ENCODE measurements around the gene GULP1.
"Not testable (repeated sequence)": the region's sequence is repeated elsewhere in the genome, so short reads cannot be mapped to it uniquely, and the experiment has no call there.

GULP1 gene

DNA sequence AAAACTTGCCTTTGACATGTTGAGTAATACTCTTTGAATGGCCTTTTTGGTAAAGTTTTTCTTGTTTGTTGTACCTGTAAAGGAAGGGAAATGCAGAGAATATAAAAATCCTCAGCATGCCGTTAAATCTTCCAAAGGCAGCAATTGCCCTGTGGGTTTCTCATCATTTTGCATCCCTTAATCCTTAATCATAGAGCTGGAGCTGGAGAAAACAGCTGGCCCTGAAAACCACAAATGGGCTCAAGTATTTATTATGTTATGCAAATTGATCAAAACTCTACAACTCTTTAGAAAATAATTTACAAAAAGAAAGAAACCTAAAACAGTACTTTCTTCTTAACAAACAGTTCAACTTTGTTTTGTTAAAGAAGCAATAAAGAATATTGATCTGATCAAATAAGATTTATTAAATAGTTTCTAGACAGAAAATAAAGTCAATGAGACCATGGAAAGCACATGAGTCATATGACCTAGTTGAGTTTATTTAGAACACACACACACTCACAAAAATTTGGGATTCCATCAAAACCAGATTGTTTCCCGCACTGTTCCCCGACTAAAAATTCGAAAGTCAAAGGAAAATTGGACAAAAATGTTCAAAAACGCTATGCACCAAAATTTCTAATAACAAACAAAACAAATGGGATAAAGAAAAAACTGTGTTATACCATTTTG, 309.0 kb downstream of the GULP1 start:
- no peak for DNase-seq (ENCODE audit: low read depth in 2 of 2)

DNA sequence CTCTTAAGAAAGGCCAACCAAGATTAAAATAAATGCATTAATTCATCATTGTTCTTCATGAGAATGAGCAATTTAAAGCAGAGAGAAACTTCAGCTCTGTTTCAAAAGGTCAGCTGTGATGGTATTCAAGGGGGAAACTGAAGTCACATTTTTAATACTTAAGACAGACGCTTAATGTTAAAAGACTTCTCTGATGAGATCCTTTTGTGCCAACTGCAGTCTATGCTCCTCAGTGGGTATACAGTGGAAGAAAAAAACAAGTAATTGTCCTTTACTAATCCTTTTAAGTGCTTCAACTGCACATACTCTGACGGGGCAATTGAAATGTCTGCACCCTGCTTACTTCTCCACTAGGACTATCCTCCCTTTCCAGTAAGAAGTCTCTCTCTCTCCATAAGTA, 309.7 kb downstream of the GULP1 start:
- no peak for DNase-seq (ENCODE audit: low read depth in 2 of 2)

- DNase-seq (ENCODE audit: low read depth in 2 of 2) = no peak
Measured at GRCh38 chr2:188601927-188602326, 310.3 kb downstream of the GULP1 start.

DNA sequence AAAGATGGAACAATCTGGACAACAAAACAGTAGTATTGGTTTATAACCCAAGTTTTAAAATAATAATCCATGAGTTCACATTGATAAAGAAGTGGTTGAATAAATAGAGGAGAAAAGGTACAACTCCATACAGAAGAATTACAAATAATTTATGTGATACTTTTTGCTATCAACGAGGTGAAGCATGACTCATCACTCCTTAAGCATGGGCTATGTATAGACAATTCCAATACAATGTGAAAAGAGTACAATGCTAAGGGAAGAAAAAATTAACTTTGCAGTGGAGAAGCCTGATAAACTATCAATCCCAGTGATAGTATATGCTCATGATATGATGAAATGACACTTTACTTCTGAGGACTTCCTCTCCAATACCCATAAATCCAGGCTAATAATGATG, 312.9 kb downstream of the GULP1 start:
- DNase-seq (ENCODE audit: low read depth in 2 of 2) = no peak

DNA sequence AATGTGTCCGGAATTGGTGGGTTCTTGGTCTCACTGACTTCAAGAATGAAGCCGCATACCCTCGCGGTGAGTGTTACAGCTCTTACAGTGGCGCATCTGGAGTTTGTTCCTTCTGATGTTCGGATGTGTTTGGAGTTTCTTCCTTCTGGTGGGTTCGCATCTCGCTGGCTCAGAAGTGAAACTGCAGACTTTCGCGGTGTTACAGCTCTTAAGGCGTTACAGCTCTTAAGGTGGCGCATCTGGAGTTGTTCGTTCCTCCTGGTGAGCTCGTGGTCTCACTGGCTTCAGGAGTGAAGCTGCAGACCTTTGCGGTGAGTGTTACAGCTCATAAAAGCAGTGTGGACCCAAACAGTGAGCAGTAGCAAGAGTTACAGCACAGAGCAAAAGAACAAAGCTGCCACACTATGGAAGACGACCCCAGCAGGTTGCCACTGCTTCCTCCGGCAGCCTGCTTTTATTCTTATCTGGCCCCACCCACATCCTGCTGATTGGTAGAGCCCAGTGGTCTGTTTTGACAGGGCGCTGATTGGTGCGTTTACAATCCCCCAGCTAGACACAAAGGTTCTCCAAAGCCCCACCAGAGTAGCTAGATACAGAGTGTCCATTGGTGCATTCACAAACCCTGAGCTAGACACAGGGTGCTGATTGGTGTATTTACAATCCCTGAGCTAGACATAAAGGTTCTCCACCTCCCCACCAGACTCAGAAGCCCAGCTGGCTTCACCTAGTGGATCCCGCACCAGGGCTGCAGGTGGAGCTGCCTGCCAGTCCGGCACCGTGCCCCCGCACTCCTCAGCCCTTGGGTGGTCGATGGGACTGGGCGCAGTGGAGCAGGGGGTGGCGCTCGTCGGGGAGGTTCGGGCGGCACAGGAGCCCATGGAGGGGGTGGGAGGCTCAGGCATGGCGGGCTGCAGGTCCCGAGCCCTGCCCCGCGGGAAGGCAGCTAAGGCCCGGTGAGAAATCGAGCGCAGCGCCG, 314.2 kb downstream of the GULP1 start:
- not testable (repeated sequence) for DNase-seq (ENCODE audit: low read depth in 2 of 2)

- not testable (repeated sequence) for DNase-seq (ENCODE audit: low read depth in 2 of 2)
Measured at GRCh38 chr2:188606596-188606995, 314.9 kb downstream of the GULP1 start.

DNA sequence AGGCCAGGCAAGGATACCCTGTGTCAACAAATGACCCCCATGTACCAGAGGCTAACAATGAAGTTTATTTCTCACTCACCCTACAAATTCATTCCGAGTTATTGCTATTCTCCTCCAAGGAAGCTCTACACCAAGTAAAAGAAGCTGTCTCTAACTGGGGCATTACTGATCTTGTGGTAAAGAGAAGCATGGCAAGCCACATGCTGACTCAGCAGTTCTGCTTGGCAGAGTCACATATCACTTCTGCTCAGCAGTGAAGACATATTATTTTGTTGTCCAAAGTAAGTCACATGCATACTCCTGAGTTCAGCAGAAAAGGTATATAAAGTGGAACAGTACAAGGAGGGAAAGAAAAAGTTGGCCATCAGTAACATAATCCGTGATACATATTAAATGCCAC, 315.8 kb downstream of the GULP1 start:
- DNase-seq (ENCODE audit: low read depth in 2 of 2) = no peak

DNA sequence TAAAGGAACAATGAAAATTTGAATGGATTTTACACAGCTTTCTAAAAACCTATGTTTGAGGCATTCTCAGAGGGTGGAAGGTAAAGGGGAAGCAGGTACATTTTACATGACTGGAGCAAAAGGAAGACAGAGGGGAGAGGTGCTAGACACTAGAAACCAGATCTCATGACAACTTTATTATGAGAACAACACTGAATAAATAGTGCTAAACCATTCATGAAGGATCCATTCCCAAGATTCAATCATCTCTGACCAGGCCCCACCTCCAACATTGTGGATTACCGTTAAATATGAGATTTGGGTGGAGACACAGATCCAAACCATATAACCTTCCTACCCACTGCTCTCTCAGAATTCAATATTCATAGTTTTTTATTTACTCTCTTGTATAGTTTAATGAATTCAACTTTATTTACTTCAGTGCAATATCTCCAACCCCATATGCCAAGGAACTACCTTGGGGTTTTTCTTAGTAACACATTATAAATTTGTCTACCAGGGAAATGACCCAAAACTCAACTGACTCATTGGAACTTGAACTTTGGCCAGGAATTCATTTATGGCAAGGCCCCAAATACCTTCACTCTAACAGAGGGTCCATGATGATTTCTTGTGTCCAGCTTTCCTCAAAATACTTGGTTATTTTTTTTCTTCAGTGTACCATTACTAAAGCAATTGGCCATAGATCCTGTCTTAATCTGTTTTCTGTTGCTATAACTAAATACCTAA, 317.8 kb downstream of the GULP1 start:
- no peak for DNase-seq (ENCODE audit: low read depth in 2 of 2)

GRCh38 chr2:188610050-188610444, 318.4 kb downstream of the GULP1 start:
- DNase-seq (ENCODE audit: low read depth in 2 of 2) = no peak

DNA sequence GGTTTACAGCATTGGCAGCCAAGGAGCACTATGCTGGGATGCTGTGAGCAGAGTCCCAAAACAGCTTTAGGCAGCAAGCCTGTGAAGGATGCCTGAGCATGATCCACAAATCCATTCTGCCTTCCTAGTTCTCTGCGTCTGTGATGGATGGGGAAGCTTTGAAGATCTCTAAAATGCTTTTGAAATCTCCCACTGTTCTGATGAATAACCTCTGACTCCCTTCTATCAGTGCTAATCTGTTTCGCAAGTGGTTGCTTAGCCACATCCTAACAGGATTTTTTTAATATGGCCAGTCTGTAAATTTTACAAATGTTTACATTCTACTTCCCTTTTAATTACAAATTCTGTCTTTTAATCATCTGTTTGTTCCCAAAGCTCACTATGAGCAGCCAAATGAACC, 319.2 kb downstream of the GULP1 start:
- DNase-seq (ENCODE audit: low read depth in 2 of 2) = no peak

DNA sequence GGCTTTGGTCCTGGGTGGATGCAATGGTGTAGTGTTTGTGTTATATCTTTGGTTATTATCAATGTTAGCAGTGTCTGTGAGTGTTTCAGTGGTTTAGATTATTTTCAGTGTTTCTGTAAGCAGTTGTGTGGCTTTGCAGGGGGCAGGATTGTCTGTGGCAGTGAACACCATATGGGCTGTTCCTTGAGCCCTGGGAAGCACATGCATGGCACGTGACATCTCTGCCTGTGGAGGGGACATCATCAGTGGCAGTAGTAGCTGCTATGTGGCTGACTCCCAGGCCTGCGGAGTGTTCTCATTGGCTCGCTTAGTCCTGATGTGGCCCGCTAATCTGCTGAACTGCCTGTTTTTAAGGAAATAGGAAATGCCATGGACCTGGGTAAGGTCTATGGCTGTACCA, 327.5 kb downstream of the GULP1 start:
- no peak for DNase-seq (ENCODE audit: low read depth in 2 of 2)

DNA sequence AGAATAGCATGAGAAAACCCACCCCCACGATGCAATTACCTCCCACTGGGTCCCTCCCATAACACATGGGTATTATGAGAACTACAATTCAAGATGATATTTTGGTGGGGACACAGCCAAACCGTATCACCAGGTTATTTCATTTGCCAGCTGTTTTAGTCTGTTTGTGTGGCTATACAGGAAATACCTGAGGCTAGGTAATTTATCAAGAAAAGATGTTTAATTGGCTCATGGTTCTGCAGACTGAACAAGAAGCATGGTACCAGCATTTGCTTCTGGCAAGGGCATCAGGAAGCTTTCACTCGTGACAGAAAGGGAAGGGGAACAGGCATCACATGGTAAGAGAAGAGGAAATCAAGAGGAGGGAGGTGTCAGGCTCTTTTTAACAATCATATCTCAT, 329.2 kb downstream of the GULP1 start:
- no peak for DNase-seq (ENCODE audit: low read depth in 2 of 2)

DNA sequence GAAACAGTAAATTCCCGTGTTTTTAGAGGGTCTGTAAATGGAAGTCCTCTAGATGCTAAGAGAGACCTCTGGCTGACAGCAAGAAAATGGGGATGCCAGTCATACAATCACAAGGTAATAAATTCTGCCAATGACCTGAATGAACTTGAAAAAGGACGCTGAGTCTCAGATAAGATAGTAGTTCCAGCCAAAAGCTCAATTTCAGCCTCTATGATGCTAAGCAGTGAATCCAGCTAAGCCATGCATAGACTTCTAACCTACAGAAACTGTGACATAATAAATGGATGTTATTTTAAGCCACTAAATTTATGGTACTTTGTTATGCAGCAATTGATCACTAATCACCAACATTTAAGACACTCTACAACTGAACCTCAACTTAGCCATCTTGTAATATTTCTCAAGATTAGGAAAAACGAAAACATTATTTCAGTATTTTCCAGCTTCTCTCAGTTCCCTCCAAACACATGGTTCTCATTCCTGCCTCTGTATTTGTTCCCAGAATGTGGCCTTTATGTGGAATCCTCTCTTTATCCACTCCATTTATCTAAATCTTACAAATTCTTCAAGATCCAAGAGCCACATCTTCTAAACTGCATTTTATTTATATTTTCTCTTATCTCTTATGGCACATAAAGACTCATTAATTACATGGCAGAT, 331.1 kb downstream of the GULP1 start:
- DNase-seq (ENCODE audit: low read depth in 2 of 2) = no peak

GRCh38 chr2:188623995-188624643, 332.4 kb downstream of the GULP1 start:
- DNase-seq (ENCODE audit: low read depth in 2 of 2) = no peak

DNA sequence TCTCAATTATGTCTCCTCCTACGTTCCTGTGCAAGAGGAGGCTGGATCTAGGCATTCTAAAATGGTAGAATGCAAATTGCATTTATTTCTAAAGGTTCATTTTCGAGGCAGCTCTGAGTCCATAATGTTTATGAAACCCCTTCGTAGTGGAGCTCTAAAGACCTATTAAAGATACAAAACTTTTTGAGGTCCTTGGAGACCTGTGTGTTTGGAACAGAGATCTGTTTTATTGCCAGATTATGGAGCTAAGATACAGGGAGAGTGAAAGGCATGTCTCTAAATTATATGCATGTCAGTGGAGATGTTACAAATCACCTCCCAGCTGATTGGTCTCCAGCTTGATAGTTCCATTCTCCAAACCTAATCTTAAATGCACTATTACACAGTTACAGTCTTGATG, 335.8 kb downstream of the GULP1 start:
- DNase-seq (ENCODE audit: low read depth in 2 of 2) = no peak

DNA sequence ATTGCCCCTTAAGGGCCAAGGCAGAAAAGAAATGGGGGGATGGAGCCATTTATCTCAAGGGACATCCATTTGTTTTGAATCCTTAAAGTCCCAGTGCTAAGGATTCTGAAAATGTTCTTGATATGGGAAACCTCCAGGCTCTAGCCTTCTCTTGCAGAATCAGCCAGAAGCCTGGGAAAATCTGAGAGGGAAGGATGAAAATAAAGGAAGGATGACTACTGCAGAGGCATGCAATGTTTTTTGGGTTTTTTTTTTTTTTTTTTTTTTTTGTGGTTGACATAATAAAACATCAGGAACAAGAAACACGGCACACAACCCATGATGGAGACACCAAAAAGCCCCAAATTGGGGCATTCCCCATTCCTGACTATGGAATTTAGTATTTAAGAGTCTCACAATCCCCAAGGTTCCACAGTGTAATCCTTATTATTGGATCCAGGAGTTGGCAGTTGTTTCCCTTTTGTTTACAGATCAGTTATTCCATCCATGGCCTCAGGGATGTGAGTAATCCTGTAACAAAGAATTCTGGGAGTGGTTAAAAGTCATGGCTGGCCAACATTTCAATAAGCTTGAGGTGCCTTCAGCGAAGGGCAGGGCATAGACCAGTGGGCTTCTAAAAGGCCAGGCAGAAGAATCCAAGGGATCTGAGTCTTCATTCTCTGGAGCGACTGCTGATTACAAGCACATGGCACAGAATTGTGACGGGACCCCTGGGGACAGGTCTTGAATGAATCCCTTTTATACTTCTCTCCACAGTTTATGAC, 337.5 kb downstream of the GULP1 start:
- no peak for DNase-seq (ENCODE audit: low read depth in 2 of 2)

DNA sequence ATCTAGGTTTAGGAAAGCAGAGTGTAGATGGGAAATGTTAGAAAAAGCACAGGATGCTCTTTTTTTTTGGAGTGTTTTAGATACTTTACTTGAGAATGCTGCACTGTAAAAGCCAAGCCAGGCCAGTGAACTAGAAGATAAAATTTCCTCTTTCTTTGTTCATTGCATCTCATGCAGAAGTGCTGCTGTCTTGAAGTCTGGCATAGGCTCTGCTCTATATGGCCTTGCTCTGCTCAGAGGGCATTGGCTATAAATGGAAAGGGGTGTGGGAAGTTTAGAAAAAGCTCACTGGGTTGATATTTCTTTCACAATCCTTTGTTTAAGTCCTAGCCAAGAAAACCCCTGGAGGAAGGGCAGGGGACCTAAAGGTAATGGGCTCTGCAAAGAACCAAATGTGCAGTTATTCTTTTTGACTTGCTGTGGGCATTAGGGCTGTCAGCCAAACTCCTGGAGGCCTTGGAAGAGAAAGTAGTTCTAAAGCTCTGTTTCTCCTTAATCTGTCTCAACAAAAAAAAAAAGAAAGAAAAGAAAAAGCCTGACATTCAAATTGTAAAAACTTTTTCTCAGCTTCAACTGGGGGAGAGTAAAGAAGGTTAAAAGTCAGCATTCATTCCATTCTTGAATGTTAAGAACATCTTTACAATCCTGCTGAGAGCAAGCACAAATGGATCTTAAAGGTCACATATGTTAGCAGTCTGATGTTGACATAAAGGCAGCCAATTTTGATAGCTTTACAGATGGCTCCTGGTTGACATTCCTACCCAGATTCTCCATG, 338.3 kb downstream of the GULP1 start:
- no peak for DNase-seq (ENCODE audit: low read depth in 2 of 2)

DNA sequence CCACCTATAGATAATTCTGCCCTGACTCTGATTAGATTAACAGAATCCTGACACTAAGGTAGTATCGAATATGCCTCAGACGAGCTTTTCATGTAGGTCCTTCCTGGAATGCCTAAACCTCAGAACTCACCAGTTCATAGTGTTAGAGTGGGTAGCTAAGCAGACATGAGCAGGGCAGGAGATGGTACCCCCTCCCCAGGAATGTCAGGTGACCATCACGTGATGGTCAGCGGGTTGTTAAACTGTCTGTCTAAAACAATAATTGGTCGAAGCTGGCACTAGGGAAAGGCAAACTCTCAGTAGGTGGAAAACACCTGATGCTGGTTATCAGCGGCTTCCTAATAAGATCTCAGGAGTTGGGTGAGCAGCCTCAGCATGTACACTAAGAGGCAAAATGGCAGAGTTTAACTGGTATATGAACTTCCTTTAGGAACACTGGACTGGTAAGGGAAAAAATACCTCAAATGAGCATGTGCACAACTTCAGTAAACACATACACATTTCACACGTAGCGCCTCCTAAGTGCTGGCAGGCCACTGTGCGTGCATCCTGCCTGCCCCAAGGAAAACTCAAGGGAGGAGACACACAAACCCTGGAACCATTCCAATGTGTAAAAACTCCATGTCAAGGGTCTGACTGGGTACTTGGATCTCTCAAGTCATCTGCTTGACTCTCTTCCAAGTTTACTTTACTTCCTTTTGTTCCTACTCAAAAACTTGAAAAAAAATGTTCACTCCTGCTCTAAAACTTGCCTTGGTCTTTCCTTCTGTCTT, 339.5 kb downstream of the GULP1 start:
- DNase-seq (ENCODE audit: low read depth in 2 of 2) = no peak

- no peak for DNase-seq (ENCODE audit: low read depth in 2 of 2)
Measured at GRCh38 chr2:188634656-188635055, 343.0 kb downstream of the GULP1 start.

Measured in stimulated activated CD8-positive, alpha-beta memory T cell treated with anti-CD3 and anti-CD28 coated beads, Interleukin-7, amount 100 ng/mL, for 4 hours (primary cell).